Adipose tissue (tissue), 3 donors: ENCODE measurements around the gene ROBO1. TPM values are rescaled to one million over a fixed set of nuclear protein-coding genes. Genes with fewer than 3 reads are reported as not detected.

Source experiments
- H3K27ac ChIP-seq: one replicate; pipeline ENCODE4 v1.5.1; 2013; ENCODE audit warnings: low read depth, low read length
- WGBS, 3 donors: extraction: QIAGEN DNeasy Blood & Tissue Kit; methylation state at CpG; one replicate each; pipeline ENCODE4 v1.1.7; 2013; 5-methylcytosine and 5-hydroxymethylcytosine counted together
- polyA plus RNA-seq, 3 donors: library from polyadenylated mRNA; stranded (reverse); fragments of 200-250 nt; gene quantifications; one replicate each; pipeline ENCODE4 v1.2.3, GENCODE V29; 2013
- donor health status: healthy with polysubstance abuse.
- donor health status: Bipolar disorder and iron deficiency.
- donor health status: healthy.

Gene ROBO1
- polyA plus RNA-seq, 3 donors, result 1.8 to 12.3 (median 5.8) TPM

DNA sequence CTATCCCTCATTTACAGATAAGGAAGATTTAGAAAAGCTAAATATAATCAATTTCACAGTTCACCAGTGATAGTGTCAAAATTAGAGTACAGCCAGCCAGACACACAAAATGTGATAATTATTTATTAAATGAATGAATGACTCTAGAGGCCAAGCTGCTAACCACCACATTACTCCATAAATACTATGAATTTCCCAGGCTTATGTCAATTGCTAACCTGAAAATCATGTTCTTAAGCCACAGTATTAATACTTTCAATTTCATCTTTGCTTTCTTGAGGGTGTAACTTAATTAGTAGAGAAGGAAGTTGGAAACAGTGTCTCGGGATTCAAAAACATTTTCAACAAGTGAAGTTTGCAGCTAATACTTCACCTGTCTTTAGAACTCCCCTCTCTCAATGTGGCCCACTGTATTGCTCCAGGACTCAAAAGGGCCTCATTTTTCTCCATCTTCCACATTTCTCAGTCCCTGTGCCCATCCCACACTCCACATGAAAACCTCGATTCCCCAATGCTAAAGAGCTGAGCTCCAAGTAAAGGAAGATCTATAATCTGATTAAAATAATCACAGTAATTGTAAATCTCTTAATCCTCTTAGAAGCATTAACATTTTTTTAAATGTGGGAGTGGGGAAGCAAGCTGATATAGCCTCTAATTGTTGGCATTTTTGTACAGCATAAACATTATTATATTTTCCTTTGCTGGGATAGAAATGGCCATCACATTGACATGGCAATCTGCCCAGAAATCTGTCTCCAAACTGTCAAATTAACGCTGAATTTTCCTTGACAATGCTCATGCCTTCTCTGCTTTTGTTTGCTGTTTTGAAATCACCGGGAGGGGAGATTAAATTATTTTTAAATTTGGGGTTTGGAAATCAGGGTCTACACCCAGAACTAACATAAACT lies 765.1 kb downstream of the ROBO1 start:
- 32 to 53% (median 49%) methylated on average over 4 of the region's 4 CpGs for WGBS, 3 donors
- H3K27ac ChIP-seq, result no peak overlapping the region

GRCh38 chr3:79001255-79001654 lies 766.5 kb downstream of the ROBO1 start:
- H3K27ac ChIP-seq, result no peak overlapping the region
- WGBS, 3 donors, result 83 to 91% (median 91%) methylated on average over 3 of the region's 3 CpGs

DNA sequence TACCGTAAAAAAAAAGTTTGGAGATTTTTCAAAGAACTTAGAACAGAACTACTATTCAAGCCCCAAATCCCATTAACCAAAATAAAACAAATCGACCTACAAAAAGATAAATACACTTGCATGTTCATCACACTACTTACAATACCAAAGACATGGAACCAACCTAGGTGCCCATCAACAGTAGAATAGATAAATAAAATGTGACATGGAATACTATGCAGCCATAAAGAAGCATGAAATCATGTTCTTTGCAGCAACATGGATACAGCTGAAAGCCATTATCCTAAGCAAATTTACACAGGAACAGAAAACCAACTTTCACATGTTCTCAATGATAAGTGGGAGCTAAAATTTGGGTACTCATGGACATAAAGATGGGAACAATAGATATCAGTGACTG lies 768.7 kb downstream of the ROBO1 start:
- WGBS, 3 donors, result 78 to 92% (median 91%) methylated on average over 2 of the region's 2 CpGs
- H3K27ac ChIP-seq, result no peak overlapping the region

GRCh38 chr3:78995087-78995486 lies 772.7 kb downstream of the ROBO1 start:
- WGBS, 3 donors, result 85 to 93% (median 91%) methylated on average over 5 of the region's 5 CpGs
- H3K27ac ChIP-seq, result no peak overlapping the region

DNA sequence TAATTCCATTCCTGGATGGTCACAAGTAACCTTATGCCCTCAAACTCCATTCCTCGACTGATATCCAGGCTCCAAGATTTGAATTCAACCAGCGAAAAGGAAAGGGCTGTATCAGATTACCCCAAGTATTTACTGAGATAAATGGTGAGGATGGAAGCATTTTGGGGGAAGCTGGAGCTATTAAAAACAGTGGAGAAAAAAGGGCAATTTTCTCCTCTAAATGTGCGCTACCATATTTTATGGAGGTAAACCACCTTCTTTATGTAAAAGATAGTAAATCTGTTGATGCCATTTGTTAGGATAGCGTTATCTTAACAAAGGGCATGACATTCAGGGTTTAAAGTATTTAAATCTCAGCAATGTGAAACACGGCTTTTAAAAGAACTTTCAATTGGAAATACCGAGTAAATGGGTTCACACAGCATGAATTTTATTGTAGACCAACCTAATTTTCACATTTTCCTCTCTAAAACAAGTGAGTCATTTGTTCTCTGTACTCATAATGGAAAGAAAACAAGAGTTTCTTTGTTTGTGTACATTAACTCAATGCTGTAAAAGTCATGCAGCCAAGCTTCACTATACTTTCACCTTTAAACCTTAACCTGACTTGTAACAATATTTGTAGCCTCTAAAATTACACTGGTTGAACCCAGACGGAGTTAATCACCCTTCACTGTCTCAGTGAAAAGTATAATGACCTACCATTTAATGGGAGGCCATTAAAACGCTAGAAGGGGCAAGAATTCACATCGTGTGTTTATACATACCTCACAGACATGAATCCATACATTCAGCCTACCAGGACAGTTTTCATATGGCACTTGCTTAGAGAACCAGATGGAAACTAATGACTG lies 773.4 kb downstream of the ROBO1 start:
- H3K27ac ChIP-seq, result no peak overlapping the region
- WGBS, 3 donors, result 48 to 76% (median 74%) methylated on average over 9 of the region's 9 CpGs

GRCh38 chr3:78993375-78993774 lies 774.4 kb downstream of the ROBO1 start:
- WGBS, 3 donors, result 64 to 85% (median 85%) methylated on average over 4 of the region's 4 CpGs
- H3K27ac ChIP-seq, result no peak overlapping the region

DNA sequence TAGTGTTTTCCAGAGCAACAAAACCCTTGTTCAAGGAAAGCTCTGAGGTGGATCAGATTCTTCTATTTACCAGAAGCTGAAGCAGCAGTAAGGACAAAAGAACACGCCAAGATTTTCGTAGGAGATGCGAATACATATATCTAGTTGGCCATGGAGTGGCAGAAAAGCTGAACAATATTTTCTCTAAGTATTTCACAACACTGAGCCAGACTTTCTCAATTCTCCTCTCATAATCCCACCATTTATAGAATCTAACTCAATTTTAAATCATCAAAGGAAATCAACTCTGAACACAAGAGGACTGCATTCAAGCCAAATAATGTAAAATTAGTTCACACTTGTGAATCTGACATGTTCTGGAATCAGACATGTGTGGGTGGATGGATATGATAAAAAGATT lies 775.0 kb downstream of the ROBO1 start:
- 79 to 95% (median 92%) methylated on average over 3 of the region's 3 CpGs for WGBS, 3 donors
- no peak overlapping the region for H3K27ac ChIP-seq

GRCh38 chr3:78992400-78992799 lies 775.4 kb downstream of the ROBO1 start:
- H3K27ac ChIP-seq, result no peak overlapping the region

GRCh38 chr3:78991656-78992055 lies 776.1 kb downstream of the ROBO1 start:
- WGBS, 3 donors, result 73 to 90% (median 84%) methylated on average over 2 of the region's 2 CpGs
- H3K27ac ChIP-seq, result no peak overlapping the region

GRCh38 chr3:78990156-78990555 lies 777.6 kb downstream of the ROBO1 start:
- 74 to 84% (median 81%) methylated on average over 4 of the region's 4 CpGs for WGBS, 3 donors
- no peak overlapping the region for H3K27ac ChIP-seq

DNA sequence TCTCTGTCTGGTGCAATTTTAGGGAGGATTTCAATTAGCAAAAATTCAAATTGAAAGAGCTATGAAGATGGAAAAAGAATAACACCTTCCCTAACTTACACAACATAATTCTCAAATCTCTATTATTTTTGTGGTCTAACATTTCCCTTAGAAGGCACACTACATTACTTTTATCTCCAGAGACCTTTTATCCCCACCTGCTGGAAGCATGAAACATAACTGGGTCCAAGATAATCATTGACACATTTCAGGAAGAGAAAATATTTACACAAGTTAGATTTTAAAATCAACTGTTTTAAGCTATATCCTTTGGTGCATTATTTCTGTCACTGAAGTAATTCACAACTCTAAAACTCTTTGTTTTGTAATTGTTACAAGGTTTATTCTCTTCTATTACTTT lies 779.5 kb downstream of the ROBO1 start:
- no peak overlapping the region for H3K27ac ChIP-seq

DNA sequence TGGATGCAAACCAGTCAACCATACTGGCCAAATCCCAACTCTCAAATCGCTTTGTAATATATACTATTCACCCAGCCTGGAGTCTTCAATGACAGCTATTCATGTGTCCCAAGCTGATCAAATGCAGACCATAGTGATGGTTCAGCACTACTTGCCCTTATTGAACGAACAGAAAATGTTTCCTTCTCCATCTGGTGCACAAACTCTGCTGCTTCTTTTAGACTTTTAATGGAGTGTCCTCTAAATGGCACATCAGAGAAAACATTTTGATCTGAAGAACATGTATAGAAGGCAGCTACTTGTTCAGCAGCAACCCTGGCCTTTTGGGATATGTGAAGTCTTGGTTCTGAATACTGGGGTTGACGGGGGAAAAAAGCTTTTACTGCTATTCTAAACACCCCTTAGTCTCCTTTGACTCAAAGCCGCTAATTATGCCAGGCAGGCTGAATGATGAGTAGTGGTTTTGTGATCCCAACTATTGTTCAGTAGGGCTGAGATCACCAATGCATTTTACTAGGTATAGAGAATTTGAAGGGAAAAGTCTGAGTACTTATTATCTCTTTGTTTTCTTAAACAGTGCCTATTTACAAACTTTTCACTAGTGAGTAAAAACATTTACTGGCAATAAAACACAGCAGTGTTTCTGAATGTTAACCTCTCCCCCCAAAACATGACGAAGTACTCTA lies 781.2 kb downstream of the ROBO1 start:
- H3K27ac ChIP-seq, result no peak overlapping the region
- 43 to 63% (median 59%) methylated on average over 5 of the region's 5 CpGs for WGBS, 3 donors

DNA sequence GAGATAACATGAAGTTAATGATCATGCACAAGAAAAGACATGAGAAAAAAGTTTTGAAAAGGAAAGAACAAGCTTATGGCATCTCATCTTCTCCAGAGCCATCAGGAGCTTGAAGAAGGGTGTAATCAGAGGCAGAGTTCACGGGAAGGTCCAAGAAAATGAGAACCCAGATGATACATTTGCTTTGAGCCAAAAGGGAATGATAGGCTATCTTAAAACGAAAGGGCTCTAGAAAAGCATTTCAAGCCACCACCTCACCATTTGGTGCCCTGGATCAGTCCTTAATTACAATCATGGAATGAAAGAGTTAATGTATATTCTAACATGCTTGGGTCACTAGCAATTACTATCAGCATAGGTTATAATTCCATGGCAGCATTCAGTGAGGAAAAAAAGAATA lies 781.8 kb downstream of the ROBO1 start:
- WGBS, 3 donors, result 61 to 65% (median 62%) methylated on average over 2 of the region's 2 CpGs
- no peak overlapping the region for H3K27ac ChIP-seq

- WGBS, 3 donors, result 39 to 60% (median 54%) methylated on average over 4 of the region's 4 CpGs
- no peak overlapping the region for H3K27ac ChIP-seq
Measured at GRCh38 chr3:78979028-78979427, 788.8 kb downstream of the ROBO1 start.

GRCh38 chr3:78978037-78978436 lies 789.8 kb downstream of the ROBO1 start:
- H3K27ac ChIP-seq, result no peak overlapping the region

DNA sequence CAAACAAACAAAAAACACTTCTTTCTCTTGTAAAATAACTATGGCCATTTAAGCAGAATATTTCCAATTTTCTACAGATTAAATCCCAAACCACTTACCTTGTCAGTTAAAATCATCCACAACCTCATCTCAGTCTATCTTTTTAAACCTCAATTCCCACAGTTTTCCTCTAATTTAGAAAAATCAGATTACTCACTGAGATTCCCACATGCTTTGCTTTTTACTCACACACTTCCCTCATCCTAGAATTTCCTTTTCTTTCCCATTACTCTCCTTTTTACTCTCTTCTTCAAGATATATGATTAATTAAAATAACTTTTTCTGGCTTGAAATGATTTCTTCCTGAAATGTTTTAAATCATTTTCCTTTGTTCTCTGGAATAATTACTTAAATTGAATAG lies 790.7 kb downstream of the ROBO1 start:
- H3K27ac ChIP-seq, result no peak overlapping the region

DNA sequence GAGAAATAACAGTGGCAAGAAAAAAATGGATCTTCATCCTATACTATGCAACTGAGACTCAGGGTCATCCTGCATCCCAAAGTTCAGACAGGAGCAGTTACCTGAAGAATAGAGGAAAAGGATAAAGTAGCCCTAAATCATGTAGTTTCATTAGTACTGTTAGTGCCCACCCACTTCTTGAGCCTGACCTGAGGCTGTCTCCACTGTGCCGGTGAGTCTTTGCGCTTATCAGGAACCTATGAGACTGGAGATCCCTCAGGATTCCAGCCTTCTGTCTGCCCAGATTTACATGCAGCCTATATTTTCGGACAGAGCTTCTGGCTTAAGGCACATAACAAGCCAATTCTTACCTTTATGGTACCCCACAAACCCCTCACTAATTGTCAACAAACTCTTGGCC lies 791.6 kb downstream of the ROBO1 start:
- 65 to 95% (median 90%) methylated on average over 3 of the region's 3 CpGs for WGBS, 3 donors

GRCh38 chr3:78974181-78974790 lies 793.5 kb downstream of the ROBO1 start:
- H3K27ac ChIP-seq, result no peak overlapping the region
- 77 to 84% (median 77%) methylated on average over 7 of the region's 7 CpGs for WGBS, 3 donors

More for the DNA sequence above, 791.6 kb downstream of the ROBO1 start:
- H3K27ac ChIP-seq, result no peak overlapping the region
